Measurements from ENCODE around the gene KCTD5. TPM values are rescaled to one million over a fixed set of nuclear protein-coding genes. Genes with fewer than 3 reads are reported as not detected.
A peak's percentile ranks its signal among the peaks of the same experiment; 100 is the strongest.
"Not testable (repeated sequence)": the region's sequence is repeated elsewhere in the genome, so short reads cannot be mapped to it uniquely, and the experiment has no call there.

The KCTD5 gene, protein sequence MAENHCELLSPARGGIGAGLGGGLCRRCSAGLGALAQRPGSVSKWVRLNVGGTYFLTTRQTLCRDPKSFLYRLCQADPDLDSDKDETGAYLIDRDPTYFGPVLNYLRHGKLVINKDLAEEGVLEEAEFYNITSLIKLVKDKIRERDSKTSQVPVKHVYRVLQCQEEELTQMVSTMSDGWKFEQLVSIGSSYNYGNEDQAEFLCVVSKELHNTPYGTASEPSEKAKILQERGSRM
- total RNA-seq (ENCODE audit: unreplicated experiment) = 24.3 TPM
- long read RNA-seq, transcript KCTD5-201 (6 exons, 2,482 nt) = major isoform, 12 of 13 reads
- long read RNA-seq, partial matches to known transcripts = 0 of 13 reads
- long read RNA-seq, other reads (novel, unspliced or antisense) = 1 of 13 reads

DNA sequence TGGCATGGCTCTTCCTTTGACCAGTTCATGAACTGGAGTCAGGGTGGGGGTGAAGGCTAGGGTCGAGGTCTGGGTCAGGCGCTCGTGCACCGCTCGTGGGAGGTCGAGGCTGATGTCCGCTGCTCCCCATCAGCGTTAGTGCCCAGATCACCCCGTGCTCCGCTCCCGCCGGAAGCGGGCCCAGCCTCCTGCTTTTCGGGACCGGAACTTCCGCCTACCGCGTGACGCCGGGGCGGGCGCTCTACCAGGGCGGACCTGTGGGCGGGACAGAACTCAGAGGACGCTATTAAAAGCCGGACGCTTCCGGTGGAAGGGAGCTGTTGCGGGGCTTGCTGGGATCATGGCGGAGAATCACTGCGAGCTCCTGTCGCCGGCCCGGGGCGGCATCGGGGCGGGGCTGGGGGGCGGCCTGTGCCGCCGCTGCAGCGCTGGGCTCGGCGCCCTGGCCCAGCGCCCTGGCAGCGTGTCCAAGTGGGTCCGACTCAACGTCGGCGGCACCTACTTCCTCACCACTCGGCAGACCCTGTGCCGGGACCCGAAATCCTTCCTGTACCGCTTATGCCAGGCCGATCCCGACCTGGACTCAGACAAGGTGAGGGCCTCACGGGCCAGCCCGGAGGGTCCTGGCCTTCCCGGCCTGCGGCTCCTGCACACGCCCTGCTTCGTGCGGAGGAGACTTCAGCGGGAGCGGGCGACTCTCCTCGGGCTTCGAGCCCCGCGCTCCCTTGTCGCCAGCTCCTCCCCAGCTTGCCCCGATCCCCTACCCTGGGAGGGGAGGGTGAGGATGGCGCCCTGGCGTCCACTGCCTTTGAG, at the start of gene KCTD5:
TSS of gene KCTD5 (plus strand) at position 315 of the 813 bp plus-strand sequence. CDS start at position 341, 26 bp downstream.
- peak within 1 kb of the TSS; percentile 96 for H3K4me3 Mint-ChIP-seq (ENCODE audit: unreplicated experiment)
- TF ChIP-seq, protein P1, sequence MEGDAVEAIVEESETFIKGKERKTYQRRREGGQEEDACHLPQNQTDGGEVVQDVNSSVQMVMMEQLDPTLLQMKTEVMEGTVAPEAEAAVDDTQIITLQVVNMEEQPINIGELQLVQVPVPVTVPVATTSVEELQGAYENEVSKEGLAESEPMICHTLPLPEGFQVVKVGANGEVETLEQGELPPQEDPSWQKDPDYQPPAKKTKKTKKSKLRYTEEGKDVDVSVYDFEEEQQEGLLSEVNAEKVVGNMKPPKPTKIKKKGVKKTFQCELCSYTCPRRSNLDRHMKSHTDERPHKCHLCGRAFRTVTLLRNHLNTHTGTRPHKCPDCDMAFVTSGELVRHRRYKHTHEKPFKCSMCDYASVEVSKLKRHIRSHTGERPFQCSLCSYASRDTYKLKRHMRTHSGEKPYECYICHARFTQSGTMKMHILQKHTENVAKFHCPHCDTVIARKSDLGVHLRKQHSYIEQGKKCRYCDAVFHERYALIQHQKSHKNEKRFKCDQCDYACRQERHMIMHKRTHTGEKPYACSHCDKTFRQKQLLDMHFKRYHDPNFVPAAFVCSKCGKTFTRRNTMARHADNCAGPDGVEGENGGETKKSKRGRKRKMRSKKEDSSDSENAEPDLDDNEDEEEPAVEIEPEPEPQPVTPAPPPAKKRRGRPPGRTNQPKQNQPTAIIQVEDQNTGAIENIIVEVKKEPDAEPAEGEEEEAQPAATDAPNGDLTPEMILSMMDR (IDR thresholded peaks at IDR 0.05; ENCODE audit: unreplicated experiment) = no peak

DNA sequence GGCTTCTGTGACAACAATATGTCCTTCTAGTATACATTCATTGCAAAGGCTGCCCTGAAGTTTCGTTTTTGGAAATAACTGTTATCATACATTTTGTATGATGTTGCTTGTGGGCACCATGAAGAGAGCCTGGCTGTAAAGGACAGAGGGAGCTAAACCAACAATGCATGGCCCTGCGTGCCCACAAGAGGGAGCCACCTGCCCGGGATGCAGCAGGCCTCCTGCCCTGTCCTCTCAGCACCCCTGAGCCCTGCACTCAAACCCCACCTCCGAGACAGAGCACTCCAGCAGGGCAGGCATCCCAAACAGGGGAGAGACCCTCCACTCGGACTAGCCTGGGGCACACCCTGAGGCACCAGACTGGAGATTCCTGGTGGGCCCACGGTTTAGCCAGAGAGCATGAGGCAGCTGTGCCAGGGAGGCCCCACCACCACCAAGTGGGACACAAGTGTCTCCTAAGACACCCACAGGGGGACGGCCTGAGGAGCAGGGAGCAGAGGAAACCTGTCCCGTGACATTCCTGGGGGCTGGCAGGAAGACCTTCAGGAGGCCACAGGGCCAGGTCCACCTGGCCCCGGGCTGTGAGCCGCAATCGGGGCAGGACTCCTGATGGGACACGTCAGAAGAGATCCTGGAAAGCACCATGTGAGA, 43.1 kb upstream of the KCTD5 start:
- peak; percentile 28 for DNase-seq (ENCODE audit: low spot score)
- not testable (repeated sequence) for H3K27ac Mint-ChIP-seq (ENCODE audit: unreplicated experiment); H3K9me3 Mint-ChIP-seq (ENCODE audit: unreplicated experiment); H3K4me1 Mint-ChIP-seq (ENCODE audit: unreplicated experiment); H3K36me3 Mint-ChIP-seq (ENCODE audit: low read depth, unreplicated experiment); H3K27me3 Mint-ChIP-seq (ENCODE audit: unreplicated experiment); H3K4me3 Mint-ChIP-seq (ENCODE audit: unreplicated experiment)

More for the DNA sequence above, at the start of gene KCTD5:
- DNase-seq (ENCODE audit: low spot score) = peak; percentile 95
- Mint-ChIP-seq H3K4me1 (ENCODE audit: unreplicated experiment) (peaks cover 15% of the 10 kb centered on the region), H3K27ac (ENCODE audit: unreplicated experiment) (peak within 1 kb of the TSS; percentile 95), H3K36me3 (ENCODE audit: low read depth, unreplicated experiment) (no peaks in the 10 kb centered on the region), H3K9me3 (ENCODE audit: unreplicated experiment) (no peaks in the 10 kb centered on the region), H3K27me3 (ENCODE audit: unreplicated experiment) (peaks cover 4% of the 10 kb centered on the region)

DNA sequence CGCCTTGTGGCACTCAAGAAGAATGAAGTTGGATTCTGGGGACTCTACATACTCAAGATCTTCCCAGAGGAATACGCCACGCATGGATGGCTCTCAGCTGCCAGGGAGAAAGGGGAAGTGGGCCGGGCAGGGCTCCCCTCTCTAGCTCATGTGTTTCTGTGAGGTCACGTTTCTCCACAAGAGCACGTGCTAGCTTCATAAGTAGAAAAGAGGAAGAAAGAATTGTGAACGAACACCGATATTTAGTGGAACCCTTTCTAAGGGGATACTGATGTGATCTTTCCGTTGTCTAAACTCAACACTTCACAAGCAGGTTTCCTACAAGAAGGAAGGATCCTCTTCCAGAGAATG, 42.6 kb upstream of the KCTD5 start:
- H3K36me3 Mint-ChIP-seq (ENCODE audit: low read depth, unreplicated experiment); DNase-seq (ENCODE audit: low spot score); H3K27ac Mint-ChIP-seq (ENCODE audit: unreplicated experiment); H3K27me3 Mint-ChIP-seq (ENCODE audit: unreplicated experiment); H3K9me3 Mint-ChIP-seq (ENCODE audit: unreplicated experiment); H3K4me1 Mint-ChIP-seq (ENCODE audit: unreplicated experiment); H3K4me3 Mint-ChIP-seq (ENCODE audit: unreplicated experiment): not testable (repeated sequence)

DNA sequence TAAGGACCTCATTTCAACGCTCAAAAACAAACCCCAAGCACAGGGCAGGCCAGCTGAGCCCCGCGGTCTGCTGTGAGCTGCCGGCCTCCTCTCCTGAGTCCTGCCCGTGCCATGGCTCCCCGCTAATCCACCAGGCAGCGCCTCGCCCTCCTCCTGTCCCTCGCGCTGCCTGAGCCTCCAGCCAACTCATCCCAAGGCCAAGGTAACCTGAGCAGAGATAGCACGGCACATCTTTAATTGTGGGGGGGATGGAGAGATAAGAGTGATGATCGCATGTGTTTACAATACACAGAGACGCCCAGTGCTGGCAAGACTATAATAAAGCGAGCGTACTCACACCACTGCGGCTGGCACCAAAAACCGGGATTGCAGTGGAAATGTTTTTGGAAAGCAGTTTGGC, 39.8 kb upstream of the KCTD5 start:
- not testable (repeated sequence) for H3K27me3 Mint-ChIP-seq (ENCODE audit: unreplicated experiment); H3K9me3 Mint-ChIP-seq (ENCODE audit: unreplicated experiment); H3K36me3 Mint-ChIP-seq (ENCODE audit: low read depth, unreplicated experiment); H3K4me1 Mint-ChIP-seq (ENCODE audit: unreplicated experiment); DNase-seq (ENCODE audit: low spot score); H3K4me3 Mint-ChIP-seq (ENCODE audit: unreplicated experiment); H3K27ac Mint-ChIP-seq (ENCODE audit: unreplicated experiment)

DNA sequence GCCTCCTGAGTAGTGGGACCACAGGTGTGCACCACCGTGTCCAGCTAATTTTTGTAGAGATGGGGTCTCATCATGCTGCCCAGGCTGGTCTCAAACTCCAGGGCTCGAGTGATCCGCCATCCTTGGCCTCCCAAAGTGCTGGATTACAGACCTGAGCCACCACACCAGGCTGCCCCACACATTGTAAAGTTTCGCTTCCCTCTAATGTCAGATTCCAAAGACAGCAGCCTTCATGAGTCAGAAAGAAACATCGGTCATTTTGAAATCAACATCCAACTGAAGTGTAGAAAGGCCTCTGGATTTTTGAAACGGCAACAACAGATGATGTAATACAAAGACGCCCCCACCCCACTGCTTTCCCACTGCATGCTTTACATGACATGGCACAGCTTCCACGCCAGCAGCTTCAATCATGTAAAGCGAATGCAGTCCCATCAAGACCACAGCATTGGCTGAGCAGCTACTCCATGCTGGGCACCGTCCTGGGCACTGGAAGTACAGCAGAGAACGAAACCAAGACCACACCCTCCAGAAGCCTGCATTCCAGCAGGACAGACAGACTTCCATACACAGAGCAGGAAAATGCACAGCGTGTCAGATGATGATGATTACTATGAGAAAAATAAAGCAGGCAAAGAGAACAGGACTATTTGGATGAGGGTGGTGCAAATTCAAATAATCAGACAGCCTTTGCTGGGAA, 37.4 kb upstream of the KCTD5 start:
- H3K4me3 Mint-ChIP-seq (ENCODE audit: unreplicated experiment); H3K4me1 Mint-ChIP-seq (ENCODE audit: unreplicated experiment); H3K27me3 Mint-ChIP-seq (ENCODE audit: unreplicated experiment); DNase-seq (ENCODE audit: low spot score); H3K36me3 Mint-ChIP-seq (ENCODE audit: low read depth, unreplicated experiment); H3K9me3 Mint-ChIP-seq (ENCODE audit: unreplicated experiment); H3K27ac Mint-ChIP-seq (ENCODE audit: unreplicated experiment): not testable (repeated sequence)

DNA sequence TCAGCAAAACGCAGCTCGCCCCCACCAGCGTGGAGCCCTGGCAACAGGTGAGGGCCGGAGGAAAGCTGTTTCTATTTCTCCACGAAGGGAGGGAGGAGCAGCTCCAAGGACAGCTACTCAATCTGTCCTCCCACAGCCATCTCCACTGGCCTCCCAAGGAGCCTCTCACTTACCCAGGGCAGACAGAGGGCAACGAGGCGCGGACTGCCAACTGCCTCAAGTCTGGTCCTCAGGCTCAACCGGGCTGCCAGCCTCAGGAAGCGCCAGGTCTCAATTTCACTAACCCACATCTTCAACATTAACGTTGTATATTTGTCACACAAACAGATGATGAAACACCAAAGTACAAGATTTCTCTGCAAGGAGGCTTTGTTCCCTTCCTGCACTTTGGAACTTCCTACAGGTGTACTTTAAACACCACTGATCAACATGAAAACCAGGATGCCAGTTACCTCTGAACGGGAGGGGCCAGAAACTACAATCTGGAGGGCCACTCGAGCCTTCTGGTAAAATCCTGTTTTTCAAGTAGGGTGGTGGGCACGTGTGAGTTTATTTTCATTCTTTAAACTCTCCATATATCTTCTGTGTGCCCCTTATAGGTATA, 31.0 kb upstream of the KCTD5 start:
- not testable (repeated sequence) for H3K4me1 Mint-ChIP-seq (ENCODE audit: unreplicated experiment); H3K9me3 Mint-ChIP-seq (ENCODE audit: unreplicated experiment); H3K27me3 Mint-ChIP-seq (ENCODE audit: unreplicated experiment); DNase-seq (ENCODE audit: low spot score); H3K4me3 Mint-ChIP-seq (ENCODE audit: unreplicated experiment); H3K36me3 Mint-ChIP-seq (ENCODE audit: low read depth, unreplicated experiment); H3K27ac Mint-ChIP-seq (ENCODE audit: unreplicated experiment)

DNA sequence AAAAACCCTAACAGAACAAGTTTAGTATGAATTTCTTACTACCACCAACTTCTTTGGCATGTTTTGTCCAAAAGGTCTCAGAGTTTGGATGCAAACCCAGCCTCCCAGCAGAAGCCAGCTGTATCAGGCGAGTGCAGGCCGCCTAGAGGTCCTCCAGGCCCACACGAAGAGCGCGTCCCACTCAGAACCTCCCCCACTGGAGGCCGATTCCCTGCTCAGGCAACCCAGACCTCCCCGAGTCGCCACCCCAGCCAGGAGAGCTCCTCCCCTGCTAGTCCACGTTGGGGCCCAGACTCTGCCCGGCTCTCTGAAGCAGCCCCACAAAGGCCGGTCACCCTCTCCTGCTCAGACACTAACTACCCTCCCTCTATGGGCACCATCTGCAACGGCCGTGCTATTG, 28.4 kb upstream of the KCTD5 start:
- H3K27ac Mint-ChIP-seq (ENCODE audit: unreplicated experiment); DNase-seq (ENCODE audit: low spot score); H3K36me3 Mint-ChIP-seq (ENCODE audit: low read depth, unreplicated experiment): not testable (repeated sequence)

DNA sequence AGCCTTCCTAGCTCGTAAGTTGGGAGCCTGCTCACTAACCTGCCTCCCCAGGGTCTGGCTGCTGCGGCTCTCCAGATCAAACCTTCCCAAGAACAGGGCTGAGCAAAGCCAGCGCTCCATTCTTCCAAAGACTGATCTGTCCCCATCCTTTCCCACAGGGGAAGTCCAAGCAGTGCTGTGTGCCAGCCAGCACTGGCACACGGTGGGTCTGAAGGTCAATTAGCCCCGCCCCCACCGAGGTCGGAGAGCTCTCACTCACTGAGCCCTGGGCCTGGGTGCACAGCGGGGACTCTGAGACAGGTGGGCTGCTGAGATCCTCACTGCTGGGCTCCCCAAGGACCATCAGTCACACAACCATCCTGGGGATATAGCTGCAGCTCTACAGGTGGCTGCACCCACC, 27.4 kb upstream of the KCTD5 start:
- not testable (repeated sequence) for H3K27me3 Mint-ChIP-seq (ENCODE audit: unreplicated experiment); H3K4me1 Mint-ChIP-seq (ENCODE audit: unreplicated experiment); H3K27ac Mint-ChIP-seq (ENCODE audit: unreplicated experiment); DNase-seq (ENCODE audit: low spot score); H3K9me3 Mint-ChIP-seq (ENCODE audit: unreplicated experiment); H3K36me3 Mint-ChIP-seq (ENCODE audit: low read depth, unreplicated experiment); H3K4me3 Mint-ChIP-seq (ENCODE audit: unreplicated experiment)

More for the DNA sequence above, 28.4 kb upstream of the KCTD5 start:
- H3K4me1 Mint-ChIP-seq (ENCODE audit: unreplicated experiment); H3K27me3 Mint-ChIP-seq (ENCODE audit: unreplicated experiment); H3K9me3 Mint-ChIP-seq (ENCODE audit: unreplicated experiment); H3K4me3 Mint-ChIP-seq (ENCODE audit: unreplicated experiment): not testable (repeated sequence)
